ENCODE measurements around the gene MAP7. TPM values are rescaled to one million over a fixed set of nuclear protein-coding genes. Genes with fewer than 3 reads are reported as not detected.
"Not testable (repeated sequence)": the region's sequence is repeated elsewhere in the genome, so short reads cannot be mapped to it uniquely, and the experiment has no call there.

The MAP7 gene
- total and polyA plus RNA-seq, 2 experiments from 2014 or later: 44.7 to 49.2 TPM

- TF ChIP-seq CTCF (conservative IDR thresholded peaks at IDR 0.05; ENCODE audit: low read depth in 2 of 2): peak in 1 of 2 experiments; percentile 32; a peak in 2 of 4 replicates
- no peak for TF ChIP-seq ZNF114 (CRISPR knock-in tag; IDR thresholded peaks at IDR 0.05)
- Histone ChIP-seq H3K4me2 (no peak overlapping the region), H3K79me2 (replicated peaks; ENCODE audit: insufficient read depth) (no peaks in the 10 kb centered on the region), H3K27me3 (ENCODE audit: insufficient read depth) (no peaks in the 10 kb centered on the region), H3K27ac (ENCODE audit: low read depth) (no peak overlapping the region), H2AFZ (no peak overlapping the region), H3K4me3 (no peak overlapping the region), H3K36me3 (ENCODE audit: insufficient read depth) (no peaks in the 10 kb centered on the region), H3K4me1 (ENCODE audit: insufficient read depth) (peaks cover 1% of the 10 kb centered on the region; the same call in 1 of the 2 replicates), H3F3A (replicated peaks; ENCODE audit: low read depth) (no peaks in the 10 kb centered on the region), H4K20me1 (replicated peaks; ENCODE audit: insufficient read depth) (no peaks in the 10 kb centered on the region), H3K9me2 (ENCODE audit: insufficient read depth) (no peaks in the 10 kb centered on the region)
- ATAC-seq (no peak), DNase-seq (ENCODE audit: low spot score) (peak; percentile 19)
- peaks cover 10% of the 10 kb centered on the region; the same call in 2 of the 3 replicates for H3K4me1 Mint-ChIP-seq
- no peaks in the 10 kb centered on the region for H3K9me3 Mint-ChIP-seq
- H3K4me3 Mint-ChIP-seq: no peak overlapping the region
- H3K36me3 Mint-ChIP-seq (ENCODE audit: low read depth): peaks cover 17% of the 10 kb centered on the region
- H3K27me3 Mint-ChIP-seq (ENCODE audit: insufficient read depth, low read depth, poor library complexity): peaks cover 4% of the 10 kb centered on the region
- H3K27ac Mint-ChIP-seq: no peak overlapping the region
Measured at GRCh38 chr6:136378888-136379287, 171.3 kb downstream of the MAP7 start.

GRCh38 chr6:136375836-136376235, 174.4 kb downstream of the MAP7 start:
- not testable (repeated sequence) for H3K9me3 Mint-ChIP-seq, H3K4me1 Mint-ChIP-seq
- 0 out of 2 replicates have a peak overlapping the region, but pooled peaks have one; percentile 1 for H3K27ac Mint-ChIP-seq

GRCh38 chr6:136371959-136372358, 178.3 kb downstream of the MAP7 start:
- DNase-seq (ENCODE audit: low spot score): no peak
- Histone ChIP-seq H3K4me1 (ENCODE audit: insufficient read depth) (no peaks in the 10 kb centered on the region; the same call in 1 of the 2 replicates), H2AFZ (no peak overlapping the region), H3K36me3 (ENCODE audit: insufficient read depth) (no peaks in the 10 kb centered on the region), H3K27me3 (ENCODE audit: insufficient read depth) (no peaks in the 10 kb centered on the region), H3F3A (replicated peaks; ENCODE audit: low read depth) (no peaks in the 10 kb centered on the region), H3K27ac (ENCODE audit: low read depth) (no peak overlapping the region), H3K9me2 (ENCODE audit: insufficient read depth) (no peaks in the 10 kb centered on the region), H3K4me3 (no peak overlapping the region), H3K79me2 (replicated peaks; ENCODE audit: insufficient read depth) (no peaks in the 10 kb centered on the region), H4K20me1 (replicated peaks; ENCODE audit: insufficient read depth) (no peaks in the 10 kb centered on the region; the same call in 1 of the 2 replicates), H3K4me2 (no peak overlapping the region)
- Mint-ChIP-seq H3K4me1 (peaks cover 2% of the 10 kb centered on the region; the same call in 1 of the 3 replicates), H3K4me3 (no peak overlapping the region), H3K9me3 (no peaks in the 10 kb centered on the region), H3K36me3 (ENCODE audit: low read depth) (peaks cover 14% of the 10 kb centered on the region), H3K27me3 (ENCODE audit: insufficient read depth, low read depth, poor library complexity) (peaks cover 2% of the 10 kb centered on the region), H3K27ac (no peak overlapping the region)
- no peak for ATAC-seq
- no peak for TF ChIP-seq EZH2 (IDR thresholded peaks at IDR 0.05; ENCODE audit: low read depth, unreplicated experiment)
- no peak for TF ChIP-seq ETS1 (IDR thresholded peaks at IDR 0.05)
- TF ChIP-seq STAT1 (IDR thresholded peaks at IDR 0.05; ENCODE audit: unreplicated experiment): no peak
- no peak for TF ChIP-seq ZNF331 (CRISPR knock-in tag; IDR thresholded peaks at IDR 0.05; ENCODE audit: low read depth)
- TF ChIP-seq ZNF114 (CRISPR knock-in tag; IDR thresholded peaks at IDR 0.05): no peak
- no peak for TF ChIP-seq JUNB (IDR thresholded peaks at IDR 0.05; ENCODE audit: unreplicated experiment)
- TF ChIP-seq REST (IDR thresholded peaks at IDR 0.05; ENCODE audit: unreplicated experiment): no peak
- no peak for TF ChIP-seq NANOG (IDR thresholded peaks at IDR 0.05; ENCODE audit: borderline replicate concordance)
- TF ChIP-seq CREB1 (CRISPR knock-in tag; IDR thresholded peaks at IDR 0.05; ENCODE audit: low read depth): no peak
- TF ChIP-seq CTCF (conservative IDR thresholded peaks at IDR 0.05; ENCODE audit: low read depth in 2 of 2): no peak

More at GRCh38 chr6:136375836-136376235, 174.4 kb downstream of the MAP7 start:
- H3K4me2 ChIP-seq; ATAC-seq; DNase-seq (ENCODE audit: low spot score); H3K4me1 ChIP-seq (ENCODE audit: insufficient read depth); H3K4me3 ChIP-seq; H3K36me3 ChIP-seq (ENCODE audit: insufficient read depth); H3K79me2 ChIP-seq (replicated peaks; ENCODE audit: insufficient read depth); H3K27ac ChIP-seq (ENCODE audit: low read depth); H3K4me3 Mint-ChIP-seq; H3K27me3 Mint-ChIP-seq (ENCODE audit: insufficient read depth, low read depth, poor library complexity); H3F3A ChIP-seq (replicated peaks; ENCODE audit: low read depth); H3K9me2 ChIP-seq (ENCODE audit: insufficient read depth); H3K27me3 ChIP-seq (ENCODE audit: insufficient read depth); H2AFZ ChIP-seq; H4K20me1 ChIP-seq (replicated peaks; ENCODE audit: insufficient read depth): not testable (repeated sequence)
- peaks cover 20% of the 10 kb centered on the region for H3K36me3 Mint-ChIP-seq (ENCODE audit: low read depth)
